ENCODE measurements around the gene HLA-DPA1.

The HLA-DPA1 gene

DNA sequence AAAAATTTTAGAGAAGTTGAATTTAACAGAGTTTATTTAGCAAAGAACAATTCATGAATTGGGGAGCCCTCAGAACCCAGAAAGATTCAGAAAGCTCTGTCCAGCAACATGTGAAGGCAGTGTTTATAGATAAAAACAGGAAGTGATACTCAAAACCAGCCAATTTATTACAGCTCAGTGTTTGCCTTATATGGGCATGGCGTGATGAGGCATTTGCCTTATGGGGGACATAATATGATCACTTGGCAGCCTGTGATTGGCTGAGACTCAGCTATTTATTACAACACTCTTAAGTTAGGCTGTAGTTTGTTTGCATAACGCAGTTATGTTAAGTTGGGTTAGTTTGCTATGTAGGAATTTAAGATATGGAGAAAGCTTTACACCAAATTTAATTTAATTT is 11.5 kb downstream of the HLA-DPA1 start:
- CTCF ChIA-PET, result interaction anchor here (1.2 kb wide), 1 partner anchor 11 kb away, joined by 3 read pairs; no protein-coding TSS in a partner anchor
- no peak for DNase-seq (ENCODE audit: extremely low spot score)
- POLR2A ChIA-PET, result no interaction called here
- TF ChIP-seq L3MBTL2 (conservative IDR thresholded peaks at IDR 0.05) (no peak), BHLHE40 (IDR thresholded peaks at IDR 0.05; ENCODE audit: borderline replicate concordance) (no peak), FOXK2 (IDR thresholded peaks at IDR 0.05) (no peak), FOXM1 (IDR thresholded peaks at IDR 0.05; ENCODE audit: borderline replicate concordance) (no peak), HDGF (IDR thresholded peaks at IDR 0.05; ENCODE audit: borderline replicate concordance) (no peak), FOXA1 (IDR thresholded peaks at IDR 0.05) (no peak), LEF1 (IDR thresholded peaks at IDR 0.05; ENCODE audit: borderline replicate concordance) (no peak), ARNT (IDR thresholded peaks at IDR 0.05) (no peak), ZNF384 (IDR thresholded peaks at IDR 0.05) (no peak), SP1 (IDR thresholded peaks at IDR 0.05) (no peak), NFRKB (IDR thresholded peaks at IDR 0.05) (no peak), TARDBP (IDR thresholded peaks at IDR 0.05) (no peak), ELF4 (IDR thresholded peaks at IDR 0.05) (no peak), CTBP1 (IDR thresholded peaks at IDR 0.05; ENCODE audit: borderline replicate concordance) (no peak)
- TF ChIP-seq, protein P1, sequence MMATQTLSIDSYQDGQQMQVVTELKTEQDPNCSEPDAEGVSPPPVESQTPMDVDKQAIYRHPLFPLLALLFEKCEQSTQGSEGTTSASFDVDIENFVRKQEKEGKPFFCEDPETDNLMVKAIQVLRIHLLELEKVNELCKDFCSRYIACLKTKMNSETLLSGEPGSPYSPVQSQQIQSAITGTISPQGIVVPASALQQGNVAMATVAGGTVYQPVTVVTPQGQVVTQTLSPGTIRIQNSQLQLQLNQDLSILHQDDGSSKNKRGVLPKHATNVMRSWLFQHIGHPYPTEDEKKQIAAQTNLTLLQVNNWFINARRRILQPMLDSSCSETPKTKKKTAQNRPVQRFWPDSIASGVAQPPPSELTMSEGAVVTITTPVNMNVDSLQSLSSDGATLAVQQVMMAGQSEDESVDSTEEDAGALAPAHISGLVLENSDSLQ (IDR thresholded peaks at IDR 0.05), result no peak

DNA sequence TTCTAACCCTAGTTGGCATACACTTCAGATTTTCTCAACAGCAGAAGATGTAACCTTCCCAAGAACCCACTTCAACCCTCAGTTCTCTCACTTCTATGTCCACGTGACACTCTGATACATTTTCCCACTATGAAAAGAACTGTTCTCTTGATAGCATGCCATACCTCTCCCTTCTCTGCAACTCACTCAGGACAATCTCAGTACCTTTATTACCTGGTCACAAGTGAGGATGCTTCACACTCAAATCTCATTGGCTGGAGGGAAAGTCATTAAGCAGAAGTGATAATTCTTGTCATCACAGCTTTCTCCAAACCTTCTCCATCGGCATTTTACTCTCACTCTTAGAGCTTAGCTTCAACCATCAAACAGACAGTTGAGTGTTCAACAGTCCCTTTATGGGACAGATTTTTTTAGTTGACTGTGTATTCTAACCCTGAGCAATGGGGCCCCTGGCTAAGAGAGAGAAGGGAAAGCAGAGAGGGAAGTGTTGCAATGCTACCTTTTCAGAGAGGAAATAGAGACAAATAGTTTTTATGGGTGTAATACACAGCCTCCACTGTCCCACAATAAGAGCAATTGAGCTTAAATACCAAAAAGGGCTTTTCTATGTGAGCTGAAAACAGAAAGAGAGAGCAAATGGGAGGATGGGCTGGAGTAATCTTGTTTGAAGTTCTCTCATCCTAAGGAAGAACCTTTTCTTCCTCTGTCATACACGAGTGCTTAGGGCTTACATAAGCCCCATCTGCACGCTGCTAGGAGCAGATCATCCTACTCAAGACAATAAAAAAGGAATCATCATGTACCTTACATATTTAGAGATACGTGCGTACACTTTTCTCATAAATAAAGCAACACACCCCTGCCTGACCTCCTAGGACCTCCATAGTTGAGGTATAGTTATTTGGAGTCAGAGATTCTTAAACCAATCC is 16.0 kb downstream of the HLA-DPA1 start:
- ChIA-PET POLR2A (no interaction called here), CTCF (no interaction called here)
- TF ChIP-seq SP1 (IDR thresholded peaks at IDR 0.05), result no peak
- no peak for TF ChIP-seq FOXA1 (IDR thresholded peaks at IDR 0.05)
- TF ChIP-seq ELF4 (IDR thresholded peaks at IDR 0.05), result no peak
- no peak for DNase-seq (ENCODE audit: extremely low spot score)

DNA sequence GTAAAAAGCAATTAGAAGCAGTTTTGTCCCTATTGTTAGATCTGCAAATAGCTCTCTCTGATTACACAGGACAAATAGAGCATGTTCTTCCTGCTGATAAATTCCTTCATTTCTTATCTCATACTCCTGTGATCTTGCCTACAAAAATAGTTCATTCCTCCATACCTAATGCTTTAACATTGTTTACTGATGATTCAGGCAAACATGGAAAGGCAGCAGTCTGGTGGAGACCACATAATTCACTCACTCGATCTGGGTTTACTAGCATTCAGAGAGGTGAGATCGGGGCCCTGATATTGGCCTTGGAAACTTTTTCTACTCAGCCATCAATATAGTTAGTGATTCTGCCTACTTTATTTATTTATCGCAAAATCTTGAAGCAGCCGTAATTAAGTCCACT is 20.2 kb downstream of the HLA-DPA1 start:
- no peak for DNase-seq (ENCODE audit: extremely low spot score)
- CTCF ChIA-PET, result no interaction called here
- TF ChIP-seq FOXK2 (IDR thresholded peaks at IDR 0.05) (no peak), ZNF384 (IDR thresholded peaks at IDR 0.05) (no peak), TARDBP (IDR thresholded peaks at IDR 0.05) (no peak), BHLHE40 (IDR thresholded peaks at IDR 0.05; ENCODE audit: borderline replicate concordance) (no peak), ELF4 (IDR thresholded peaks at IDR 0.05) (no peak), CTBP1 (IDR thresholded peaks at IDR 0.05; ENCODE audit: borderline replicate concordance) (no peak), HDGF (IDR thresholded peaks at IDR 0.05; ENCODE audit: borderline replicate concordance) (no peak), LEF1 (IDR thresholded peaks at IDR 0.05; ENCODE audit: borderline replicate concordance) (no peak), FOXA1 (IDR thresholded peaks at IDR 0.05) (no peak), L3MBTL2 (conservative IDR thresholded peaks at IDR 0.05) (no peak), NFRKB (IDR thresholded peaks at IDR 0.05) (no peak)
- POLR2A ChIA-PET, result no interaction called here

DNA sequence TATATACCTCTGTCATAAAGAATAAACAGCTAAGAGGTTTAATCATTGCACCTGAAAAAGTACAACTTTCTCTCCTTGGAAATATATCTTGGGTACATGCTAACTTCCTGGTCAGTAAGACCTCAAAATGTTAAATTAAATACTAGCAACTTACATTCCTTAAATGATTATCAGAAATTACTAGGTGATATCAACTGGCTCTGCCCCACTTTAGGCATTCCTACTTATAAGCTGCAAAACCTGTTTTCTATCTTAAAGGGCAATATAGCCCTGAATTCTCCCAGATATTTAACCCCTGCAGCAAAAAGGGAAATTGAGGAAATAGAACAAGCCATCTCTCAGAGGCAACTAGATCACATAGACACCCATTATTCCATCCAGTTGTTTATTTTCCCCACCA is 20.8 kb downstream of the HLA-DPA1 start:
- DNase-seq (ENCODE audit: extremely low spot score), result no peak
- ChIA-PET CTCF (no interaction called here), POLR2A (no interaction called here)
- TF ChIP-seq HDGF (IDR thresholded peaks at IDR 0.05; ENCODE audit: borderline replicate concordance) (no peak), FOXA1 (IDR thresholded peaks at IDR 0.05) (no peak), BHLHE40 (IDR thresholded peaks at IDR 0.05; ENCODE audit: borderline replicate concordance) (no peak), ZNF384 (IDR thresholded peaks at IDR 0.05) (no peak), SP1 (IDR thresholded peaks at IDR 0.05) (no peak)
- TF ChIP-seq, protein P1 (IDR thresholded peaks at IDR 0.05), result no peak

DNA sequence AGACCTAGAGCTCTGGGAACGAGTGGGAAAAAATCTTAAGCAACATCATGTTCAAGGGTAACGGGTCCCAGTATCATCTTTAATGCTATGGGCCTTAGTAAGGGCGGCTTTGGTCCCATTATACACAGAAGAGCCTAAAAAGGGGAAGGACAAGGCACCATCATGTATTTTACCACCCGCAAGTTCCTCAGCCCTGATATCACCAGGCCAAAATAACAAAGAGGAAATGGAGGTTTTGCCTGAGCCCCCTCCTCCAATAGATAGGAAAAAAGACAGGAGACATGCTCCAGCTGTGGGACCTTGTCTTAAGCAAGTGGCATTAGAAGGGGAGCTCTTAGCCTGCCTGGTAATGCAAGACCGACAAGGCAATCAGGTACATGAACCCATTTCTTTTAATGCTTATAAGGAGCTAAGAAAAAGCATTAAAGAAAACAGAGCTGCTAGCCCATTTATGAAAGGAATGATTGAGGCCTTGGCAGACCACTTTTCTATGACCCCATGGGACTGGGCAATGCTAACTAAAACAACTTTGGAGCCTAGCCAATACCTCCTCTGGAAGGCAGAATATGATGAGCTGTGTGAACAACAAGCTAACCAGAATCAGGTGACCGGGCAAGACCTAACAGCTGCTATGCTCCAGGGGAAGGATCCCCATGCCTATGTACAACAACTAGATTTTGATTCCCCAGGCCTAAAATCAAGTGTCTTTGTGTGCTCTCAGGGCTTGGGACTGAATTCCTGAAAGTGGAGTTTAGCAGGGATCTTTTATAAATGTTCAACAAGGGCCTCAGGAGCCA is 23.2 kb downstream of the HLA-DPA1 start:
- DNase-seq (ENCODE audit: extremely low spot score), result no peak
- TF ChIP-seq CTBP1 (IDR thresholded peaks at IDR 0.05; ENCODE audit: borderline replicate concordance) (no peak), FOXK2 (IDR thresholded peaks at IDR 0.05) (no peak), ELF4 (IDR thresholded peaks at IDR 0.05) (no peak), ARNT (IDR thresholded peaks at IDR 0.05) (no peak), NFRKB (IDR thresholded peaks at IDR 0.05) (no peak), SP1 (IDR thresholded peaks at IDR 0.05) (no peak), TARDBP (IDR thresholded peaks at IDR 0.05) (no peak), SUZ12 (IDR thresholded peaks at IDR 0.05) (no peak), FOXA1 (IDR thresholded peaks at IDR 0.05) (no peak), ZNF384 (IDR thresholded peaks at IDR 0.05) (no peak), HDGF (IDR thresholded peaks at IDR 0.05; ENCODE audit: borderline replicate concordance) (no peak), FOXM1 (IDR thresholded peaks at IDR 0.05; ENCODE audit: borderline replicate concordance) (no peak), LEF1 (IDR thresholded peaks at IDR 0.05; ENCODE audit: borderline replicate concordance) (no peak), L3MBTL2 (conservative IDR thresholded peaks at IDR 0.05) (no peak)
- TF ChIP-seq, protein P1 (IDR thresholded peaks at IDR 0.05), result no peak
- POLR2A ChIA-PET, result no interaction called here
- CTCF ChIA-PET, result no interaction called here
